Hepatocyte (in vitro differentiated cells): ENCODE measurements around the gene HINT2. TPM values are rescaled to one million over a fixed set of nuclear protein-coding genes. Genes with fewer than 3 reads are reported as not detected.

ENCODE experiments used
- DNase-seq: peaks from one replicate; pipeline ENCODE4 v3.0.0-alpha.2; 2016; ENCODE audit warnings: low spot score
- H2AFZ ChIP-seq: fragments of 200-600 bp; sonication (generic); 2 replicates; pipeline ENCODE4 v1.6.0; 2016; ENCODE audit warnings: antibody characterized with exemption, mild to moderate bottlenecking
- H3K27ac ChIP-seq: fragments of 200-600 bp; sonication (generic); 2 replicates; pipeline ENCODE4 v1.5.1; 2016; ENCODE audit warnings: mild to moderate bottlenecking
- H3K27me3 ChIP-seq: fragments of 200-600 bp; sonication (generic); 2 replicates; pipeline ENCODE4 v1.6.1; 2016
- H3K36me3 ChIP-seq: fragments of 200-600 bp; sonication (generic); replicated peaks from 2 replicates; pipeline ENCODE4 v1.5.1; 2016; ENCODE audit warnings: low read depth; ENCODE audit not compliant: insufficient read depth
- H3K4me1 ChIP-seq: fragments of 200-600 bp; sonication (generic); 2 replicates; pipeline ENCODE4 v1.5.1; 2016; ENCODE audit warnings: mild to moderate bottlenecking, moderate library complexity; ENCODE audit not compliant: insufficient read depth
- H3K4me2 ChIP-seq: fragments of 200-600 bp; sonication (generic); 2 replicates; pipeline ENCODE4 v1.6.0; 2016
- H3K4me3 ChIP-seq: fragments of 200-600 bp; sonication (generic); 2 replicates; pipeline ENCODE4 v1.5.1; 2016; ENCODE audit warnings: mild to moderate bottlenecking
- H3K79me2 ChIP-seq: fragments of 200-600 bp; sonication (generic); 2 replicates; pipeline ENCODE4 v1.6.0; 2017; ENCODE audit warnings: mild to moderate bottlenecking
- H3K9me2 ChIP-seq: fragments of 200-600 bp; sonication (generic); replicated peaks from 2 replicates; pipeline ENCODE4 v1.6.0; 2017; ENCODE audit warnings: mild to moderate bottlenecking; ENCODE audit not compliant: insufficient read depth
- H3K9me3 ChIP-seq: fragments of 200-600 bp; sonication (generic); 2 replicates; pipeline ENCODE4 v1.5.1; 2016; ENCODE audit warnings: low read depth, mild to moderate bottlenecking
- H4K20me1 ChIP-seq: fragments of 200-600 bp; sonication (generic); 2 replicates; pipeline ENCODE4 v1.6.0; 2016; ENCODE audit warnings: mild to moderate bottlenecking; ENCODE audit not compliant: insufficient read depth, poor library complexity, severe bottlenecking
- CTCF ChIP-seq: fragments of 200-600 bp; sonication (generic); IDR thresholded peaks from 2 replicates; pipeline ENCODE4 v1.5.1; 2016; ENCODE audit warnings: antibody characterized with exemption, mild to moderate bottlenecking; ENCODE audit not compliant: poor library complexity
- EZH2 ChIP-seq: fragments of 200-600 bp; sonication (generic); IDR thresholded peaks from 2 replicates; pipeline ENCODE4 v1.6.1; 2016; ENCODE audit warnings: antibody characterized with exemption, mild to moderate bottlenecking, borderline replicate concordance
- EZH2phosphoT487 ChIP-seq: fragments of 200-600 bp; sonication (generic); IDR thresholded peaks from one replicate; pipeline ENCODE4 v1.6.1; 2018; ENCODE audit warnings: antibody characterized with exemption, mild to moderate bottlenecking, low read depth, moderate library complexity; ENCODE audit not compliant: unreplicated experiment, severe bottlenecking
- WGBS: methylation state at CpG from one replicate; pipeline ENCODE4 v1.1.6; 2016; ENCODE audit warnings: low lambda C conversion rate; ENCODE audit errors: missing lambda C conversion rate; 5-methylcytosine and 5-hydroxymethylcytosine counted together
- polyA plus RNA-seq: library from polyadenylated mRNA; unstranded; fragments of >200 nt; fragmentation: Nextera tagmentation; extraction: Ambion mirVana; gene quantifications from 2 replicates; pipeline ENCODE4 v1.2.1, GENCODE V29; 2016
- total RNA-seq: library from RNA; depleted of rRNA; stranded (reverse); fragments of >200 nt; gene quantifications from 2 replicates; pipeline ENCODE4 v1.2.3, GENCODE V29; 2014

The HINT2 gene
- total and polyA plus RNA-seq, 2 experiments from 2014 or later = 45.7 to 87.3 TPM

- Histone ChIP-seq H3K4me1 (no peaks in the 10 kb centered on the region), H3K27me3 (no peaks in the 10 kb centered on the region), H3K27ac (no peak overlapping the region), H3K9me3 (no peaks in the 10 kb centered on the region), H2AFZ (no peak overlapping the region), H3K4me2 (no peak overlapping the region), H4K20me1 (no peaks in the 10 kb centered on the region), H3K79me2 (no peaks in the 10 kb centered on the region), H3K4me3 (no peak overlapping the region), H3K36me3 (no peaks in the 10 kb centered on the region), H3K9me2 (no peaks in the 10 kb centered on the region)
- TF ChIP-seq EZH2 (no peak), CTCF (no peak), EZH2phosphoT487 (no peak)
- WGBS = 84% methylated on average over 7 of the region's 7 CpGs
- DNase-seq = no peak
Observed at GRCh38 chr9:35800530-35800929, 14.3 kb downstream of the HINT2 start.

- no peaks in the 10 kb centered on the region for H3K36me3 ChIP-seq
- H4K20me1 ChIP-seq = no peaks in the 10 kb centered on the region
- H2AFZ ChIP-seq = no peak overlapping the region
- H3K27ac ChIP-seq = no peak overlapping the region
- 89% methylated on average over 4 of the region's 4 CpGs for WGBS
- no peaks in the 10 kb centered on the region for H3K9me3 ChIP-seq
- H3K27me3 ChIP-seq = no peaks in the 10 kb centered on the region
- no peaks in the 10 kb centered on the region for H3K9me2 ChIP-seq
- peak; percentile 53 for DNase-seq
- H3K4me2 ChIP-seq = no peak overlapping the region
- no peaks in the 10 kb centered on the region for H3K79me2 ChIP-seq
- TF ChIP-seq EZH2phosphoT487 (no peak), CTCF (no peak), EZH2 (no peak)
- H3K4me3 ChIP-seq = no peak overlapping the region
- H3K4me1 ChIP-seq = peaks cover 3% of the 10 kb centered on the region
Observed at GRCh38 chr9:35798658-35799374, 16.0 kb downstream of the HINT2 start.

- Histone ChIP-seq H3K4me2 (no peak overlapping the region), H3K9me3 (no peaks in the 10 kb centered on the region), H3K27me3 (no peaks in the 10 kb centered on the region), H3K79me2 (no peaks in the 10 kb centered on the region), H3K4me1 (peaks cover 6% of the 10 kb centered on the region), H3K4me3 (no peak overlapping the region), H3K27ac (no peak overlapping the region), H4K20me1 (no peaks in the 10 kb centered on the region), H2AFZ (no peak overlapping the region), H3K36me3 (no peaks in the 10 kb centered on the region), H3K9me2 (no peaks in the 10 kb centered on the region)
- no peak for DNase-seq
- no peak for TF ChIP-seq CTCF
- TF ChIP-seq EZH2phosphoT487 = no peak
- no peak for TF ChIP-seq EZH2
- 95% methylated on average over 6 of the region's 6 CpGs for WGBS
Observed at GRCh38 chr9:35797311-35798109, 17.3 kb downstream of the HINT2 start.
